HG02870 (cell line): ENCODE results near the gene PTPRF.
"Not testable (repeated sequence)": the region's sequence is repeated elsewhere in the genome, so short reads cannot be mapped to it uniquely, and the experiment has no call there.

Source experiments
- ATAC-seq: cut with Tn5 transposase; IDR thresholded peaks from one replicate; pipeline ENCODE4 v1.9.1; 2021; ENCODE audit warnings: mild to moderate bottlenecking, moderate library complexity; ENCODE audit not compliant: unreplicated experiment

PTPRF gene

DNA sequence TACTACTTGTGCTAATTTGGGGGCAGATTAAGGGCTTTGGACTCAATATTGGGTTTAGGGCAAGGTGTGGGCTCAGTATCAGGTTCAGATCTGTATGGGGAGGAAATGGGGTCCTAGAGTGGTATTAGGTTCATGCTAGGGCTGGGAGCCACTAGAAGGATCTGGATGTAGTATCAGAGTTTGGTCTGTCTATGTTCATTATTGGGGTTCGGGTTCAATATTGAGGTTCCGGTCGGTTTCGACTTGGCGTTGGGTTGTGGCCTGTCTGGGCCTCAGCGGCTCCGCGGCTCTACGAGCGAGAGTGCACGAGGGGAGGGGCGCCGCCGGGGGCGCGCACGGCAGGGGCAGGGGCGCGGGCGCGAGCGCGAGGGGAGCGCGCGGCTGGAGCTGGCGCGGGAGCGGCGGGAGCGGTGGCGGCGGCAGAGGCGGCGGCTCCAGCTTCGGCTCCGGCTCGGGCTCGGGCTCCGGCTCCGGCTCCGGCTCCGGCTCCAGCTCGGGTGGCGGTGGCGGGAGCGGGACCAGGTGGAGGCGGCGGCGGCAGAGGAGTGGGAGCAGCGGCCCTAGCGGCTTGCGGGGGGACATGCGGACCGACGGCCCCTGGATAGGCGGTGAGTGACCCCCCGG lies at the start of gene PTPRF:
PTPRF (plus strand) TSS at position 401 of the 624 bp plus-strand sequence. CDS start 14,193 bp downstream, outside the sequence.
- no peak for ATAC-seq

- no peak for ATAC-seq
Measured at GRCh38 chr1:43481491-43481890, 49.2 kb upstream of the PTPRF start.

DNA sequence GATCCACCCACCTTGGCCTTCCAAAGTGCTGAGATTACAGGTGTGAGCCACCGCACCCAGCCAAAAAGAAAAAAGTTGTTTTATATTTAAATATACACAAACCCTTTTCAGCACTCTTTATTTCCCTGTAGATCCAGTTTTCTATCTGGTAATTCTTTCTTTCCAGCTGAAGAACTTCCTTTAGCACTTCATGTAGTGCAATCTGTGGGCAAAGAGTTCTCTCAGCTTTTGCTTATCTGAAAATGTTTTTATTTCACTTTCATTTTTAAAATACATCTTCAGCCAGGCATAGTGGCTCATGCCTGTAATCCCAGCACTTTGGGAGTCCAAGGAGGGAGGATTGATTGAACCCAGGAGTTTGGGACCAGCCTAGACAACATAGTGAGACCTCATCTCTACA lies 48.5 kb upstream of the PTPRF start:
- ATAC-seq = no peak

DNA sequence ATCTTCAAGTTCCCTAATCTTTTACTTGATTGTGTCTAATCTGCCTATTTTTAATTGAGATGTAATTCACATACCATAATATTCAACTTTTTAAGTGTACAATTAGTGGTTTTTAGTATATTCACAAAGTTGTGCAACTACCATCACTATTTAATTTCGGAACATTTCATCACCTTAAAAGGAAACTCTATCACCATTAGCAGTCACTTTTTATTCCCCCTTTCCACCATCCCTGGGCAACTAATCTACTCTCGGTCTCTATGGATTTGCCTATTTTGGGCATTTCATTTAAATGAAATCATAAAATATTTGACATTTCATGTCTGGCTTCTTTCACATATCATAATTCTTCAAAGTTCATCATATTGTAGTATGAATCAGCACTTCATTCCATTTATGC lies 46.3 kb upstream of the PTPRF start:
- no peak for ATAC-seq

- ATAC-seq = no peak
Measured at GRCh38 chr1:43488165-43488564, 42.5 kb upstream of the PTPRF start.

DNA sequence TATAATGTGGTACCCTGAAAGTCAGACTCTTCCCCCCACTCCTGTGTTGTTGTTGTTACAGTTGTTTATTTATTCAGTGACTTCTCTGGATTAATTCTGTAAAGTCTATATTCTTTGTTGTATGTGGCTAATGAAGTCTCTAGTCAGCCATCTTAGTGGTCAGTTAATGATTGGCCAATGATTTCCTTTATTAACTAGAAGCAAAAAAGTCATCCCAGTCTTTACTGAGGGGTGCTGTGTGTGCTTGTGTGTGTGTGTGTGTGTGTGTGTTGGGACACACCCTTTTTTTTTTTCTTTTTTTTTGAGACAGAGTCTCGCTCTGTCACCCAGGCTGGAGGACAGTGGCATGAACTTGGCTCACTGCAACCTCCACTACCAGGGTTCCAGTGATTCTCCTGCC lies 39.6 kb upstream of the PTPRF start:
- no peak for ATAC-seq

- no peak for ATAC-seq
Measured at GRCh38 chr1:43492826-43493225, 37.9 kb upstream of the PTPRF start.

GRCh38 chr1:43493661-43494450 lies 36.8 kb upstream of the PTPRF start:
- ATAC-seq = no peak

DNA sequence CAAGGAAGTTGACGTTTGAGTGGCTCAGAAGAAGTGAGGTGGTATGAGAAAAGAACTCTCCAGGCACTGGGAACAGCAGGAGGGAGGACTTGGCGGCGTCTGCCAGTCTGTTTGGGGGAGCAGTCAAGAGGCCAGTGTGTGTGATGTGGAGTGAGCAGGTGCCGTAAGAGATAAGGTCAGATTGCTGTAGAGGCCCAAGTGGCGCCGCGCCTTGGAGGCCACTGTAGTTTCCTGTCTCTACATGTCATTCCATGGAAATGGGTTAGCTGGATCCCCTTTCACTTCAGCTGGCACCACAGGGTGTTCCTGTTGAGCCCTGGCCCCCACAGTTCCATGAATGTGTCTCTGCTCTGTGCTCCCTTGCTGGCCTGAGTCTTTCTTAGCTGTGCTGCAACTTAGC lies 35.5 kb upstream of the PTPRF start:
- ATAC-seq = no peak

DNA sequence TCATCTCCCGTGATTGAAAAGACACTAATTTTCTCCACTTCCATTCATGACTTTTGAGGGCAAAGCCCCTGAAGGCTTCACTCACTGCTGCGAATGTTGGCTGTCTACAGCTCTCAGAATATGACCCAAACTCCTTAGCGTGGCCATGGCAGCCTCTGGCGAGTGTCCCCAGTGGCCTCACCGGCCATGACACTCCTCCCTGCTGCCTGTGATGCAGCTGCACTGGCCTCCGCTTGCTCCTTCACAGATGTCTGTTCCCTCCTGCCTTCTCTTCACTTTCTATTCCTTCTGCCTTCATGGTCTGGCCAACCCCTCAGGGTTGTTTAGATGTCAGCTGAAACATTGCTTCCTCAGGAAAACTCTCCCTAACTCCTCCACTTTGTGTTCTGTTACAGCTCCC lies 30.8 kb upstream of the PTPRF start:
- no peak for ATAC-seq

- not testable (repeated sequence) for ATAC-seq
Measured at GRCh38 chr1:43501806-43502205, 28.9 kb upstream of the PTPRF start.

DNA sequence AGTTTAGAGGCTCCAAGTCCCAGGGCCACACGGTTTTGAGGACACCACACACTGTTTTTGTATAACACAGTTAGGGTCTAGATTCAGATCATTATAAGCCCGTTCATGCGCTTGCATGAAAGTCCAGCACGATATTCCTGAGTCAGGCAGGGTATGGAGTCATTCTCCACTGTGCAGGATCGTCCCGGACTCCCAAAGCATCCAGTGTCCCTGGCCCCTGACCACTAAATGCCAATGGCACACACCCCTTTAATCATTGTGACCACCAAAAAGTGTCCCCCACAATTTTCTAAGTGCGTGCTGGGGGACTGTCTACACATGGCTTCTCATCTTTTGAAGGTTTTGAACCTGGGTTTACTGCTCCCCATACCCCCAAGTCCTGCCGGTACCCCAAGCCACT lies 27.1 kb upstream of the PTPRF start:
- no peak for ATAC-seq

- no peak for ATAC-seq
Measured at GRCh38 chr1:43505077-43505780, 25.5 kb upstream of the PTPRF start.

GRCh38 chr1:43506233-43506632 lies 24.4 kb upstream of the PTPRF start:
- ATAC-seq = no peak

- ATAC-seq = no peak
Measured at GRCh38 chr1:43507296-43508295, 23.1 kb upstream of the PTPRF start.

- ATAC-seq = no peak
Measured at GRCh38 chr1:43509007-43509739, 21.5 kb upstream of the PTPRF start.

GRCh38 chr1:43509740-43510375 lies 20.8 kb upstream of the PTPRF start:
- no peak for ATAC-seq

GRCh38 chr1:43510621-43511020 lies 20.1 kb upstream of the PTPRF start:
- ATAC-seq = no peak

GRCh38 chr1:43511394-43511793 lies 19.3 kb upstream of the PTPRF start:
- no peak for ATAC-seq

DNA sequence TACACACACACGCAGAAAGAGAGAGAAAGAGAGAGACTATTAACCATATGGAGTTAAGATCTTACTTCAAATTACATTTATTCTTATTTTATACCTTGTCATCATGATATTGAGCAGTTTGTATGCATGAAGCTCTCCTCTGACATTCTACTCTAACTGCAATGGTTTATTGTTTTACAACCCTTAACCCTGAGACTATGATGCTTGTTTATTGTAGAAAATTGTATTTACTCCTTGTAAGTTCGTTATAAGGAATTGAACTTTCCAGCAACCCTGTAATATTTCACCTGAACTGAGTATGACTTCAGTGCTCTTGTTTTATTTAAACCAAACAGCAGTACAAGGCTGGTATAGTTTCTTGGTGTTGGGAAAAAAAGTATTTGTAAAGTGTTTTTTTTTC lies 18.6 kb upstream of the PTPRF start:
- no peak for ATAC-seq
